ENCODE measurements around the gene PHF10. TPM values are rescaled to one million over a fixed set of nuclear protein-coding genes. Genes with fewer than 3 reads are reported as not detected.

The PHF10 gene
- total and polyA plus RNA-seq, 2 donors (not counting 1 experiment from before 2014, with no cell fraction given) = 32.9 to 74.6 TPM

GRCh38 chr6:169701954-169702839 is 22.1 kb downstream of the PHF10 start, which contains the start of the genes C6orf120 and WDR27:
Gene C6orf120 (plus strand): TSS chr6:169702126. CDS start chr6:169702460, 334 bp downstream.
Gene WDR27 (minus strand): TSS chr6:169702029. CDS start chr6:169689005, 13,024 bp downstream.
- Histone ChIP-seq H3K27ac (ENCODE audit: low read length in 2 of 2) (peak within 1 kb of the TSS; percentile 86 to 95), H3K79me2 (ENCODE audit: control insufficient read depth, insufficient read depth, low read length) (peaks cover 40% of the 10 kb centered on the region), H3K36me3 (replicated peaks in 1 of 2; ENCODE audit: control extremely low read depth in 1 of 2, control insufficient read depth in 1 of 2, extremely low read depth in 1 of 2, insufficient read depth in 2 of 2, low read length in 1 of 2) (peaks cover 6 to 7% of the 10 kb centered on the region in 2 experiments), H3K9me3 (ENCODE audit: control extremely low read depth in 1 of 3, control insufficient read depth in 2 of 3, insufficient read depth in 1 of 3, low read length in 2 of 3) (peaks cover 0 to 2% (median 0%) of the 10 kb centered on the region in 3 donors), H4K20me1 (ENCODE audit: control insufficient read depth, insufficient read depth, low read length, poor library complexity, severe bottlenecking) (no peaks in the 10 kb centered on the region), H3K4me2 (replicated peaks; ENCODE audit: low read depth, low read length, poor library complexity, severe bottlenecking) (peak within 1 kb of the TSS; percentile 85), H3K4me3 (ENCODE audit: control extremely low read depth in 1 of 5, extremely low read depth in 1 of 5, insufficient read depth in 1 of 5, low read depth in 2 of 5, low read length in 4 of 5) (peak within 1 kb of the TSS; percentile 61 to 95 (median 85)), H2AFZ (ENCODE audit: insufficient read depth, low read depth, low read length, poor library complexity, severe bottlenecking) (peak within 1 kb of the TSS; percentile 97), H3K27me3 (replicated peaks in 1 of 4; ENCODE audit: control extremely low read depth in 1 of 4, control insufficient read depth in 3 of 4, insufficient read depth in 4 of 4, low read length in 3 of 4) (no peaks in the 10 kb centered on the region), H3K9ac (ENCODE audit: low read length) (peak within 1 kb of the TSS; percentile 92), H3K4me1 (ENCODE audit: control insufficient read depth in 2 of 2, insufficient read depth in 2 of 2, low read length in 2 of 2) (peaks cover 27 to 44% of the 10 kb centered on the region in 2 donors)
- Mint-ChIP-seq H3K27me3 (no peaks in the 10 kb centered on the region), H3K9me3 (ENCODE audit: insufficient read depth) (no peaks in the 10 kb centered on the region), H3K27ac (peak within 1 kb of the TSS; percentile 94), H3K4me3 (peak within 1 kb of the TSS; percentile 95), H3K4me1 (peaks cover 52% of the 10 kb centered on the region)
- ChIA-PET POLR2A (interaction anchor here (0.9 to 3.0 kb wide), 4 partner anchors 20 to 851 kb away, joined by 3 to 28 read pairs (median 12); partner anchors contain the start of genes DYNLT2, ERMARD, PSMB1 and TBP), CTCF (interaction anchor here (0.5 to 2.1 kb wide), 8 partner anchors 13 to 281 kb away, joined by 3 to 8 read pairs (median 3); partner anchors contain the start of gene ERMARD)
- TF ChIP-seq CTCF (IDR thresholded peaks at IDR 0.05) (no peak), EZH2 (IDR thresholded peaks at IDR 0.05; ENCODE audit: borderline replicate concordance, insufficient read depth, low read depth, low read length, poor library complexity, severe bottlenecking) (no peak)
- intact Hi-C loops (cut with micrococcal nuclease) = loop anchor here (1.0 to 10.0 kb wide), 6 partner anchors 21 to 882 kb away; partner anchors contain the start of genes DYNLT2, ERMARD, PDCD2 and TBP
- under 1% methylated on average over 92 of the region's 92 CpGs for WGBS (ENCODE audit: insufficient coverage)
- DNase-seq (peak; percentile 98), ATAC-seq (ENCODE audit: low read depth) (peak; percentile 90)
